GM21515 (cell line): ENCODE results near the gene CACNA2D3.

Experiments used
- ATAC-seq: cut with Tn5 transposase; IDR thresholded peaks from one replicate; pipeline ENCODE4 v1.9.1; 2021; ENCODE audit not compliant: unreplicated experiment

The CACNA2D3 gene

GRCh38 chr3:54557538-54558428 is 435.4 kb downstream of the CACNA2D3 start:
- ATAC-seq = no peak

- no peak for ATAC-seq
These were observed 441.3 kb downstream of the CACNA2D3 start for GRCh38 chr3:54563501-54564200.

GRCh38 chr3:54564374-54564925 is 442.1 kb downstream of the CACNA2D3 start:
- ATAC-seq = no peak

- no peak for ATAC-seq
These were observed 443.6 kb downstream of the CACNA2D3 start for GRCh38 chr3:54565956-54566355.

GRCh38 chr3:54567949-54568348 is 445.6 kb downstream of the CACNA2D3 start:
- ATAC-seq = no peak

GRCh38 chr3:54570008-54570407 is 447.7 kb downstream of the CACNA2D3 start:
- no peak for ATAC-seq

- no peak for ATAC-seq
These were observed 450.0 kb downstream of the CACNA2D3 start for GRCh38 chr3:54572197-54572895.

GRCh38 chr3:54573858-54574257 is 451.5 kb downstream of the CACNA2D3 start:
- ATAC-seq = no peak

- ATAC-seq = no peak
These were observed 452.7 kb downstream of the CACNA2D3 start for GRCh38 chr3:54574906-54575617.

- no peak for ATAC-seq
These were observed 453.2 kb downstream of the CACNA2D3 start for GRCh38 chr3:54575618-54575960.

- ATAC-seq = no peak
These were observed 455.0 kb downstream of the CACNA2D3 start for GRCh38 chr3:54577313-54577712.

- ATAC-seq = no peak
These were observed 456.1 kb downstream of the CACNA2D3 start for GRCh38 chr3:54578417-54578816.

- no peak for ATAC-seq
These were observed 458.1 kb downstream of the CACNA2D3 start for GRCh38 chr3:54580453-54580852.

GRCh38 chr3:54582424-54582823 is 460.1 kb downstream of the CACNA2D3 start:
- ATAC-seq = no peak

GRCh38 chr3:54591157-54591556 is 468.8 kb downstream of the CACNA2D3 start:
- ATAC-seq = no peak

- ATAC-seq = no peak
These were observed 471.3 kb downstream of the CACNA2D3 start for GRCh38 chr3:54593653-54594052.

GRCh38 chr3:54596087-54596486 is 473.7 kb downstream of the CACNA2D3 start:
- ATAC-seq = no peak

GRCh38 chr3:54599716-54600115 is 477.4 kb downstream of the CACNA2D3 start:
- ATAC-seq = no peak

- ATAC-seq = no peak
These were observed 478.3 kb downstream of the CACNA2D3 start for GRCh38 chr3:54600441-54601204.

GRCh38 chr3:54604495-54604894 is 482.1 kb downstream of the CACNA2D3 start:
- no peak for ATAC-seq
